Heart left ventricle (tissue), 13 donors: ENCODE data around the gene VSIG8.

Experiments used
- POLR2A ChIP-seq, 2 donors: fragments of 450-650 bp; IDR thresholded peaks; one replicate each; pipeline ENCODE4 v1.6.1; 2017; ENCODE audit warnings: antibody characterized with exemption in 2 of 2, mild to moderate bottlenecking in 2 of 2, moderate library complexity in 2 of 2
- TF ChIP-seq, protein P1 (sequence below), 12 donors: fragments of 200-600 bp; sonication (generic) in 4 of 12; IDR thresholded peaks; one replicate each; pipeline versions ENCODE4 v1.5.0 to v1.8.0; 2018 to 2022; ENCODE audit warnings: antibody characterized with exemption in 12 of 12, mild to moderate bottlenecking in 5 of 12
- donor health status: ischemic (EF 13 %, LVEDD 7.1; RV severe dilation, severe dysfunction).
- donor health status: DM: no; HTN: yes; CAD: no.
- donor health status: DM: no; HTN: no; CAD: no.
- donor health status: ischemic (EF 25% LVEDD 6.9; RV normal size, moderate dysfunction).
- donor health status: ischemic (EF 25% LVEDD 5.7; RV mildly dilated, moderate dysfunction).
- donor health status: ischemic (EF 35%, LVEDD 5.7; RV mildly dilated, moderate dysfunction).
- donor health status: nonischemic (EF 11% LVEDD 7.7; RV severe dilation, severe dysfunction).
- donor health status: DM: yes; HTN: yes; CAD: no.
- donor health status: PGD.
- donor health status: ischemic (EF 29% LVEDD 5.4; RV normal size, mild dysfunction).
- donor health status: nonischemic (EF 23%, LVEDD 6.1; RV moderate dilation, normal function).

GRCh38 chr1:159900086-159900680, 37.7 kb upstream of the VSIG8 start, which contains the start of gene CFAP45:
- TF ChIP-seq, protein P1, sequence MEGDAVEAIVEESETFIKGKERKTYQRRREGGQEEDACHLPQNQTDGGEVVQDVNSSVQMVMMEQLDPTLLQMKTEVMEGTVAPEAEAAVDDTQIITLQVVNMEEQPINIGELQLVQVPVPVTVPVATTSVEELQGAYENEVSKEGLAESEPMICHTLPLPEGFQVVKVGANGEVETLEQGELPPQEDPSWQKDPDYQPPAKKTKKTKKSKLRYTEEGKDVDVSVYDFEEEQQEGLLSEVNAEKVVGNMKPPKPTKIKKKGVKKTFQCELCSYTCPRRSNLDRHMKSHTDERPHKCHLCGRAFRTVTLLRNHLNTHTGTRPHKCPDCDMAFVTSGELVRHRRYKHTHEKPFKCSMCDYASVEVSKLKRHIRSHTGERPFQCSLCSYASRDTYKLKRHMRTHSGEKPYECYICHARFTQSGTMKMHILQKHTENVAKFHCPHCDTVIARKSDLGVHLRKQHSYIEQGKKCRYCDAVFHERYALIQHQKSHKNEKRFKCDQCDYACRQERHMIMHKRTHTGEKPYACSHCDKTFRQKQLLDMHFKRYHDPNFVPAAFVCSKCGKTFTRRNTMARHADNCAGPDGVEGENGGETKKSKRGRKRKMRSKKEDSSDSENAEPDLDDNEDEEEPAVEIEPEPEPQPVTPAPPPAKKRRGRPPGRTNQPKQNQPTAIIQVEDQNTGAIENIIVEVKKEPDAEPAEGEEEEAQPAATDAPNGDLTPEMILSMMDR (IDR thresholded peaks at IDR 0.05), result no peak
- TF ChIP-seq POLR2A (IDR thresholded peaks at IDR 0.05), result no peak
